Suprapubic skin (tissue), 4 donors: ENCODE data around the gene EEPD1. TPM values are rescaled to one million over a fixed set of nuclear protein-coding genes. Genes with fewer than 3 reads are reported as not detected.

Experiments used
- DNase-seq, 2 donors: peaks; one replicate each; pipeline ENCODE4 v3.0.0-alpha.2; 2019; ENCODE audit warnings: low spot score in 2 of 2
- H3K27ac ChIP-seq: fragments of 200-600 bp; sonication (generic); one replicate; pipeline ENCODE4 v1.5.1; 2019
- H3K27me3 ChIP-seq: fragments of 200-600 bp; sonication (generic); one replicate; pipeline ENCODE4 v1.5.1; 2019
- H3K36me3 ChIP-seq: fragments of 200-600 bp; sonication (generic); one replicate; pipeline ENCODE4 v1.5.1; 2019
- H3K4me1 ChIP-seq: fragments of 200-600 bp; sonication (generic); one replicate; pipeline ENCODE4 v1.5.1; 2019
- H3K4me3 ChIP-seq: fragments of 200-600 bp; sonication (generic); one replicate; pipeline ENCODE4 v1.5.1; 2019; ENCODE audit warnings: mild to moderate bottlenecking
- H3K9me3 ChIP-seq: fragments of 200-600 bp; sonication (generic); one replicate; pipeline ENCODE4 v1.5.1; 2019
- EP300 ChIP-seq: sonication (generic); formaldehyde crosslinking; IDR thresholded peaks from one replicate; pipeline ENCODE4 v1.6.1; 2017; ENCODE audit warnings: antibody characterized with exemption
- POLR2A ChIP-seq, 2 donors: fragments of 450-650 bp; IDR thresholded peaks; one replicate each; pipeline ENCODE4 v1.6.1; 2017; ENCODE audit warnings: antibody characterized with exemption in 2 of 2, mild to moderate bottlenecking in 2 of 2, moderate library complexity in 2 of 2
- POLR2AphosphoS5 ChIP-seq, 3 donors: sonication (generic); formaldehyde crosslinking; IDR thresholded peaks; one replicate each; pipeline ENCODE4 v1.6.1; 2017; ENCODE audit warnings: antibody characterized with exemption in 3 of 3
- WGBS: methylation state at CpG from one replicate; pipeline ENCODE4 v1.1.5; 2018; 5-methylcytosine and 5-hydroxymethylcytosine counted together
- total RNA-seq, 4 donors: library from RNA; depleted of rRNA; stranded (reverse); fragments of >200 nt; gene quantifications; one replicate each; pipeline ENCODE4 v1.1.0, GENCODE V29; 2016
- TF ChIP-seq, protein P1 (sequence below), 2 donors: fragments of 200-600 bp in 1 of 2; fragments of 450-650 bp in 1 of 2; sonication (generic) in 1 of 2; IDR thresholded peaks; one replicate each; pipeline ENCODE4 v1.5.1; 2016 to 2019; ENCODE audit warnings: antibody characterized with exemption in 2 of 2, mild to moderate bottlenecking in 1 of 2, moderate library complexity in 1 of 2

EEPD1 gene
- total RNA-seq, 4 donors from 2014 or later: 11.7 to 18.2 (median 16.1) TPM

DNA sequence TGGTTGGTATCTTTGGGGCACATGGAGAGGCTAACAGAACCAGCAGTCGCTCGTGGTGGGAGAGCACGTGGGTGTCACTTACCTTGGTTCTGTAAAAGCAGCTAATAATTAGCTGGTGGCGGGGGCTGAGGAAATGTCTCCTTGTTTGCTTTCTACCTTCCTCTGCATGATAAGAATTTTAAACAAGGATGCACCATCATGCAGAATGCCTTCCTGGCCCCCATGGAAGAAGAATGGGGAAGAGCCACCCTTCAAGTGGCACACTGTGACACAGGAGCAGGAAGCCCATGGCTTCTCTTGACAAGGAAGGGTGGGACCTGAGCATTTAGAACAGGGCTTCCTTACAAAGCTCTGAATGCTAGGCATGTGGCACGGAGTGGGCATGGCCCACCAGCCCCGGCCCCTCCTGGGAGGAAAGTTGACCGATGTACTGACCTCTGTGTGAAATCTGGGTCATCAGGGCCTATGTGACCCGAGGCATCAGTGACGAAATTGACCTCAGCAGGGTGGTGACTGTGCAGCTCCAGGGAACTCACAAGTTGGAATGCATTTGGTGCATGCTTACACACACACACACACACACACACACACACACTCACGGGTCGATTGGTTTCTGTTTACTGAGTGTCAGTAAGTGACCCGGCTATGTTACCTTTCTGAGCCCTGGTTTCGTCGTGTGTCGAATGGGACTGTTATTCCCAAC, 119.7 kb downstream of the EEPD1 start:
- DNase-seq: peak in 1 of 2 donors; percentile 55
- Histone ChIP-seq H3K4me1 (peaks cover 4% of the 10 kb centered on the region), H3K36me3 (no peaks in the 10 kb centered on the region), H3K27me3 (no peaks in the 10 kb centered on the region), H3K4me3 (no peak overlapping the region), H3K9me3 (no peaks in the 10 kb centered on the region), H3K27ac (no peak overlapping the region)
- WGBS: 81% methylated on average over 10 of the region's 15 CpGs
- TF ChIP-seq POLR2A (IDR thresholded peaks at IDR 0.05) (no peak), POLR2AphosphoS5 (IDR thresholded peaks at IDR 0.05) (no peak), EP300 (no peak)
- TF ChIP-seq, protein P1, sequence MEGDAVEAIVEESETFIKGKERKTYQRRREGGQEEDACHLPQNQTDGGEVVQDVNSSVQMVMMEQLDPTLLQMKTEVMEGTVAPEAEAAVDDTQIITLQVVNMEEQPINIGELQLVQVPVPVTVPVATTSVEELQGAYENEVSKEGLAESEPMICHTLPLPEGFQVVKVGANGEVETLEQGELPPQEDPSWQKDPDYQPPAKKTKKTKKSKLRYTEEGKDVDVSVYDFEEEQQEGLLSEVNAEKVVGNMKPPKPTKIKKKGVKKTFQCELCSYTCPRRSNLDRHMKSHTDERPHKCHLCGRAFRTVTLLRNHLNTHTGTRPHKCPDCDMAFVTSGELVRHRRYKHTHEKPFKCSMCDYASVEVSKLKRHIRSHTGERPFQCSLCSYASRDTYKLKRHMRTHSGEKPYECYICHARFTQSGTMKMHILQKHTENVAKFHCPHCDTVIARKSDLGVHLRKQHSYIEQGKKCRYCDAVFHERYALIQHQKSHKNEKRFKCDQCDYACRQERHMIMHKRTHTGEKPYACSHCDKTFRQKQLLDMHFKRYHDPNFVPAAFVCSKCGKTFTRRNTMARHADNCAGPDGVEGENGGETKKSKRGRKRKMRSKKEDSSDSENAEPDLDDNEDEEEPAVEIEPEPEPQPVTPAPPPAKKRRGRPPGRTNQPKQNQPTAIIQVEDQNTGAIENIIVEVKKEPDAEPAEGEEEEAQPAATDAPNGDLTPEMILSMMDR (IDR thresholded peaks at IDR 0.05): no peak

DNA sequence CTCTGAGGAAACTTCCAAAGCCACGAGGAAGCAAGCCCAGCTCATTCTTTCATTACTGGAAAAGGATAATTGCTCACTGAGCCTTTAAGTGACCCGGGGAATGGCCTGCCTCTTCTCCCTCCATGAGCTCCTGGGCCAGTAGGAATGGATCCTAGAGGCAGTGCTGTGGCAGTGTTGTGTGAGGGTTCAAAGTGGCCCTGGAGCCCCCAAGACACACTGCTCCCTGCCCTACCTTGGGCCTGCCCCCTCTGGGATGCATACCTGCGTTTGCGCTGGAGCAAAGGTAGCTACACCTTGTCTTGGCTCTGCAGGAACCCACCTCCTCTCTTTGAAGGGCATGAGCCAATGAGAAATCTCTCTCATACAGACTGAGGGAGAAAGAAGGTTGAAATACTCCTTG, 120.8 kb downstream of the EEPD1 start:
- H3K27me3 ChIP-seq: no peaks in the 10 kb centered on the region
- no peak overlapping the region for H3K4me3 ChIP-seq
- peaks cover 10% of the 10 kb centered on the region for H3K4me1 ChIP-seq
- H3K36me3 ChIP-seq: no peaks in the 10 kb centered on the region
- H3K9me3 ChIP-seq: no peaks in the 10 kb centered on the region
- DNase-seq: peak in 1 of 2 donors; percentile 21
- TF ChIP-seq POLR2A (IDR thresholded peaks at IDR 0.05): no peak
- TF ChIP-seq, protein P1 (IDR thresholded peaks at IDR 0.05): no peak
- no peak for TF ChIP-seq POLR2AphosphoS5 (IDR thresholded peaks at IDR 0.05)
- TF ChIP-seq EP300: no peak
- 19% methylated on average over 2 of the region's 4 CpGs for WGBS
- no peak overlapping the region for H3K27ac ChIP-seq

DNA sequence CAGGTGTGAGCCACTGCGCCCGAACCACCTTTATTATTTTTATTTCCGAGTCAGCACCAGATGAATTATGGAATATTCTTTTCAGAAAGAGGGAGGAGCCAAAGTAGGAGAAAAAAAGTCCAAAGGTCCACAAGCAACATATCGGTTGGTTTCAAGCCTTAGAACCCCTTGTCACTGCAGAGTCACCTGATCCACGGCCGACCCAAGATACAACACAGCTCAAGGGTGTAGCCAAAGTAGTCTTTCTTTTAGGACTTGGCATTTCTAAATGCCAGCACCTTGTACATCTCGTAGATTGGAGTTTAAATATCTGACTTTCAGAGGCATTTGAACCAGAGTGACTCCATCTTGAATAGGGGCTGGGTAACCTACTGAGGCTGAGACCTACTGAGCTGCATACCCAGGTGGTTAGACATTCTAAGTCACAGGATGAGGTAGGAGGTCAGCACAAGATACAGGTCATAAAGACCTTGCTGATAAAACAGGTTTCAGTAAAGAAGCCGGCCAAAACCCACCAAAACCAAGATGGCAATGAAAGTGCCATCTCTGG, 122.8 kb downstream of the EEPD1 start:
- DNase-seq: no peak
- WGBS: 96% methylated on average over 8 of the region's 8 CpGs
- Histone ChIP-seq H3K4me3 (no peak overlapping the region), H3K4me1 (peaks cover 29% of the 10 kb centered on the region), H3K27me3 (no peaks in the 10 kb centered on the region), H3K9me3 (no peaks in the 10 kb centered on the region), H3K27ac (no peak overlapping the region), H3K36me3 (no peaks in the 10 kb centered on the region)
- TF ChIP-seq POLR2A (IDR thresholded peaks at IDR 0.05) (no peak), POLR2AphosphoS5 (IDR thresholded peaks at IDR 0.05) (no peak), EP300 (no peak)
- TF ChIP-seq, protein P1 (IDR thresholded peaks at IDR 0.05): no peak

DNA sequence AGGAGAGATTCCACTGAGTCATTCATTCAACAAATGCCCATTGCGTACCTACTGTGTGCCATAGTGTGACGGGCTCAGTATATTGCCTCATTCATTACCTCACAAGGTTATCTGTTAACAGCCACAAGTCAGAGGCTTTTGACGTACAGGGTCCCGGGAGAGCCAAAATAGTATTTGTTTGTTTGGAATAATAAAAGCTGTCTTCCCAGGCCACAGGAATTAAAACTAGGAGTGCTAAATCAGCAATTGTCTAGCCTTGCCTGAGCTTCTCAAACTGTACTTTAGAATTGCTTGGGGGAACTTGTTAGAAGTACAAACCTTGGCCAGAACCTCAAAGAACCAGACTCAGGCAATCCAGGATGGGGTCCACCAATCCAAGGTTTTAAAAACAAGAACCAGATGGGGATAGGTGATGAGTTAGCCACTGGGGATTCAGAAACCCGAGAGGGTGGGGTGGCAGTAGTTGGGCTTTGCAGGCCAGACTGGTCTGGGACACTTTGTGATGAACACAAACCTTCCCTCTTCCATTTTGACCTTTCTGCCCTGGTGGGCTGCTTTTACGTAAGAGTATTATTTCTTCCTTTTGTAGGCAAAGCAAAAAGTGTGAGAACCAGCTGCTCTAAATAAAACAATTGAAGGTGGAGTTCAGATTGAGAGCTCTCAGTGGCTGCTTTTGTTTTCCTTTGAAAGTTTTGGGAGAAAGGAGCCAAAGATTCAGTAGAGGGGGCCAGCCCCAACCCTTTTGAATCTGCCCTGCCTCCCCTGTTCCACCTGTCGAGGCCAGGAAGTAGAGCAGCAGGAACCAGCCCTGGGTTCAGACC, 123.6 kb downstream of the EEPD1 start:
- Histone ChIP-seq H3K4me3 (no peak overlapping the region), H3K27ac (no peak overlapping the region), H3K4me1 (peaks cover 38% of the 10 kb centered on the region), H3K36me3 (no peaks in the 10 kb centered on the region), H3K27me3 (no peaks in the 10 kb centered on the region), H3K9me3 (no peaks in the 10 kb centered on the region)
- DNase-seq: peak in 1 of 2 donors; percentile 49
- TF ChIP-seq EP300: no peak
- TF ChIP-seq POLR2AphosphoS5 (IDR thresholded peaks at IDR 0.05): no peak
- TF ChIP-seq POLR2A (IDR thresholded peaks at IDR 0.05): no peak
- TF ChIP-seq, protein P1 (IDR thresholded peaks at IDR 0.05): no peak
- 66% methylated on average over 7 of the region's 7 CpGs for WGBS

DNA sequence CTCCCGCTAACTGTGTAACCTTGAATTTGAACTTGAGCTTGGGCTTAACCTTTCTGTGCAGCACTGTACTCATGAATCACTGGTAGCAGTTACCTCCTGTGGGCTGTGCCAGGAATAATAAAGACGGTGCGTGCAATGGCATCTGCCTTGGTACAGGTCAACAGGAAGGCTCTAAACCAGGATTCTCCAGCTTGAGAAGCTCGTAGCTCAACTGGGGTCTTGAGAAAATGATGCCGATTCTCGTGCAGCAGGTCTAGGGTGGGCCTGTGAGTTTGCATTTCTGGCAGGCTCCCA, 124.1 kb downstream of the EEPD1 start:
- H3K9me3 ChIP-seq: no peaks in the 10 kb centered on the region
- 83% methylated on average over 4 of the region's 6 CpGs for WGBS
- no peaks in the 10 kb centered on the region for H3K36me3 ChIP-seq
- H3K27me3 ChIP-seq: no peaks in the 10 kb centered on the region
- peaks cover 42% of the 10 kb centered on the region for H3K4me1 ChIP-seq
- DNase-seq: no peak
- H3K27ac ChIP-seq: no peak overlapping the region
- TF ChIP-seq POLR2AphosphoS5 (IDR thresholded peaks at IDR 0.05) (no peak), POLR2A (IDR thresholded peaks at IDR 0.05) (no peak)
- TF ChIP-seq, protein P1 (IDR thresholded peaks at IDR 0.05): no peak
- H3K4me3 ChIP-seq: no peak overlapping the region
